ENCODE results near the gene FARS2.

DNA sequence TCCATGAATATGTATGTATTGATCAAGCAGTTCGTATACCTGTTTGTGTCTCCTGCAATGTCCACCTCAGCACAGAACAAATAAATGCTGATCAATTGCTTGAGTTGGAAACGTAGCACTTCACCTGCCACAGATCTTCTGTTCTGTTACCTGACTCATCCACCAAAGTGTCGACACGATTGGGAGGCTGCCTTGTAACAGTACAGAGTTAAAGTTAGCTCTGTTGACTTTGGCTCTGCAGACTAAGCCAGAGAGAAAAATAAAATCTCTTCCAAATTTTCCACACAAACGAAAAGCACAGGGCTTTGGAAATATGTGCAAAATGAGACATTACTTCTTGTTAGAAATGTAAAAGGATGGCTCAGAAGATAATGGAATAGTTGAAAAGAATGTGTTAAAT lies 500.1 kb downstream of the FARS2 start:
- TF ChIP-seq, protein P1, sequence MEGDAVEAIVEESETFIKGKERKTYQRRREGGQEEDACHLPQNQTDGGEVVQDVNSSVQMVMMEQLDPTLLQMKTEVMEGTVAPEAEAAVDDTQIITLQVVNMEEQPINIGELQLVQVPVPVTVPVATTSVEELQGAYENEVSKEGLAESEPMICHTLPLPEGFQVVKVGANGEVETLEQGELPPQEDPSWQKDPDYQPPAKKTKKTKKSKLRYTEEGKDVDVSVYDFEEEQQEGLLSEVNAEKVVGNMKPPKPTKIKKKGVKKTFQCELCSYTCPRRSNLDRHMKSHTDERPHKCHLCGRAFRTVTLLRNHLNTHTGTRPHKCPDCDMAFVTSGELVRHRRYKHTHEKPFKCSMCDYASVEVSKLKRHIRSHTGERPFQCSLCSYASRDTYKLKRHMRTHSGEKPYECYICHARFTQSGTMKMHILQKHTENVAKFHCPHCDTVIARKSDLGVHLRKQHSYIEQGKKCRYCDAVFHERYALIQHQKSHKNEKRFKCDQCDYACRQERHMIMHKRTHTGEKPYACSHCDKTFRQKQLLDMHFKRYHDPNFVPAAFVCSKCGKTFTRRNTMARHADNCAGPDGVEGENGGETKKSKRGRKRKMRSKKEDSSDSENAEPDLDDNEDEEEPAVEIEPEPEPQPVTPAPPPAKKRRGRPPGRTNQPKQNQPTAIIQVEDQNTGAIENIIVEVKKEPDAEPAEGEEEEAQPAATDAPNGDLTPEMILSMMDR (IDR thresholded peaks at IDR 0.05): no peak
- TF ChIP-seq EP300 (IDR thresholded peaks at IDR 0.05): no peak
- TF ChIP-seq POLR2A (IDR thresholded peaks at IDR 0.05): no peak
